Measurements from ENCODE around the gene LRIG1. TPM values are rescaled to one million over a fixed set of nuclear protein-coding genes. Genes with fewer than 3 reads are reported as not detected.
"Not testable (repeated sequence)": the region's sequence is repeated elsewhere in the genome, so short reads cannot be mapped to it uniquely, and the experiment has no call there.

LRIG1 gene
- polyA plus RNA-seq, 4 donors: 21.2 to 27.7 (median 26.2) TPM

- DNase-seq (ENCODE audit: low read depth in 4 of 4, low spot score in 3 of 4): no peak
Measured at GRCh38 chr3:66427352-66427751, 73.5 kb downstream of the LRIG1 start.

- DNase-seq (ENCODE audit: low read depth in 4 of 4, low spot score in 3 of 4): no peak
Measured at GRCh38 chr3:66426135-66426534, 74.7 kb downstream of the LRIG1 start.

GRCh38 chr3:66425576-66426114 lies 75.2 kb downstream of the LRIG1 start:
- DNase-seq (ENCODE audit: low read depth in 4 of 4, low spot score in 3 of 4): no peak

GRCh38 chr3:66425032-66425431 lies 75.8 kb downstream of the LRIG1 start:
- DNase-seq (ENCODE audit: low read depth in 4 of 4, low spot score in 3 of 4): no peak

GRCh38 chr3:66423791-66424190 lies 77.0 kb downstream of the LRIG1 start:
- no peak for DNase-seq (ENCODE audit: low read depth in 4 of 4, low spot score in 3 of 4)

GRCh38 chr3:66421893-66422292 lies 78.9 kb downstream of the LRIG1 start:
- DNase-seq (ENCODE audit: low read depth in 4 of 4, low spot score in 3 of 4): not testable (repeated sequence)

GRCh38 chr3:66421144-66421543 lies 79.7 kb downstream of the LRIG1 start:
- not testable (repeated sequence) for DNase-seq (ENCODE audit: low read depth in 4 of 4, low spot score in 3 of 4)

GRCh38 chr3:66419036-66419435 lies 81.8 kb downstream of the LRIG1 start:
- no peak for DNase-seq (ENCODE audit: low read depth in 4 of 4, low spot score in 3 of 4)

GRCh38 chr3:66418475-66418931 lies 82.3 kb downstream of the LRIG1 start:
- no peak for DNase-seq (ENCODE audit: low read depth in 4 of 4, low spot score in 3 of 4)

- DNase-seq (ENCODE audit: low read depth in 4 of 4, low spot score in 3 of 4): no peak
Measured at GRCh38 chr3:66416556-66417304, 84.1 kb downstream of the LRIG1 start.

- DNase-seq (ENCODE audit: low read depth in 4 of 4, low spot score in 3 of 4): no peak
Measured at GRCh38 chr3:66415867-66416428, 84.9 kb downstream of the LRIG1 start.

GRCh38 chr3:66414846-66415245 lies 86.0 kb downstream of the LRIG1 start:
- DNase-seq (ENCODE audit: low read depth in 4 of 4, low spot score in 3 of 4): no peak

GRCh38 chr3:66413151-66413751 lies 87.6 kb downstream of the LRIG1 start:
- no peak for DNase-seq (ENCODE audit: low read depth in 4 of 4, low spot score in 3 of 4)

GRCh38 chr3:66411961-66412887 lies 88.6 kb downstream of the LRIG1 start:
- DNase-seq (ENCODE audit: low read depth in 4 of 4, low spot score in 3 of 4): no peak

GRCh38 chr3:66411474-66411873 lies 89.3 kb downstream of the LRIG1 start:
- DNase-seq (ENCODE audit: low read depth in 4 of 4, low spot score in 3 of 4): no peak

GRCh38 chr3:66410976-66411375 lies 89.8 kb downstream of the LRIG1 start:
- no peak for DNase-seq (ENCODE audit: low read depth in 4 of 4, low spot score in 3 of 4)

- no peak for DNase-seq (ENCODE audit: low read depth in 4 of 4, low spot score in 3 of 4)
Measured at GRCh38 chr3:66409771-66410754, 90.8 kb downstream of the LRIG1 start.

GRCh38 chr3:66407611-66408218 lies 93.1 kb downstream of the LRIG1 start:
- no peak for DNase-seq (ENCODE audit: low read depth in 4 of 4, low spot score in 3 of 4)
